Ovary (tissue), 3 donors: ENCODE measurements around the gene HLCS.

Source experiments
- CTCF ChIP-seq, 3 donors: fragments of 450-650 bp in 2 of 3; fragments of 200-600 bp in 1 of 3; IDR thresholded peaks; one replicate each; pipeline versions ENCODE4 v1.5.1 to v1.8.0; 2016 to 2022; ENCODE audit warnings: antibody characterized with exemption in 3 of 3, mild to moderate bottlenecking in 1 of 3
- POLR2A ChIP-seq: fragments of 450-650 bp; IDR thresholded peaks from one replicate; pipeline ENCODE4 v1.6.1; 2017; ENCODE audit warnings: antibody characterized with exemption, mild to moderate bottlenecking, moderate library complexity
- donor health status: DM: no; HTN: no; CAD: no.

DNA sequence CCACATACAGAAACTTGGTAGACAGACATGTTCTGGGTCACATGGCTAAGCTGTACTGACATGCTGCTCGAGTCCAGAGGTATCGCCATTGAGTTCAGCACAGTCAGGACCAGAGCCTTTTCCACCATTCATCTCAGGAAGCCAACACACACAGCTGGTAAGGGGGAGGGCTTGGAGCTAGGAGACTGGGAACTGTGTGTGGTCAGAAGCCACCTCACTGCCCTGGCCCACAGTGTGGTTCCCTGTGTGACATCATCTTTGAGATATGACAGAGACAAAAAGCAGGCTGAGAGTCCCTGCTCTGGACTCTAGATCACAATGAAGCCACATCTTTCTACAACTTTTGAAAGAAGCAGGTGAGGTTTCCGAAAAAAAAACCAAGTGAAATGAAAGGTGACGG, 160.4 kb downstream of the HLCS start:
- TF ChIP-seq CTCF (IDR thresholded peaks at IDR 0.05), result no peak
- no peak for TF ChIP-seq POLR2A
